Transverse colon (tissue), 4 donors: ENCODE data around the gene ERC2.

Experiments
- EP300 ChIP-seq: sonication (generic); formaldehyde crosslinking; IDR thresholded peaks from one replicate; pipeline ENCODE4 v1.6.1; 2017; ENCODE audit warnings: antibody characterized with exemption, low read depth
- POLR2A ChIP-seq: fragments of 450-650 bp; IDR thresholded peaks from one replicate; pipeline ENCODE4 v1.6.1; 2016; ENCODE audit warnings: antibody characterized with exemption, mild to moderate bottlenecking, moderate library complexity
- POLR2AphosphoS5 ChIP-seq, 3 donors: sonication (generic); formaldehyde crosslinking; IDR thresholded peaks; one replicate each; pipeline ENCODE4 v1.6.1; 2016; ENCODE audit warnings: antibody characterized with exemption in 3 of 3
- TF ChIP-seq, protein P1 (sequence below), 5 experiments: fragments of 200-600 bp in 3 of 5; fragments of 450-650 bp in 2 of 5; sonication (generic) in 3 of 5; IDR thresholded peaks; 1 replicate in 2 of 5; 2 replicates in 3 of 5; pipeline ENCODE4 v1.5.1; 2016 to 2017; ENCODE audit warnings: antibody characterized with exemption in 5 of 5, inconsistent platforms in 3 of 5, mild to moderate bottlenecking in 2 of 5, moderate library complexity in 1 of 5

DNA sequence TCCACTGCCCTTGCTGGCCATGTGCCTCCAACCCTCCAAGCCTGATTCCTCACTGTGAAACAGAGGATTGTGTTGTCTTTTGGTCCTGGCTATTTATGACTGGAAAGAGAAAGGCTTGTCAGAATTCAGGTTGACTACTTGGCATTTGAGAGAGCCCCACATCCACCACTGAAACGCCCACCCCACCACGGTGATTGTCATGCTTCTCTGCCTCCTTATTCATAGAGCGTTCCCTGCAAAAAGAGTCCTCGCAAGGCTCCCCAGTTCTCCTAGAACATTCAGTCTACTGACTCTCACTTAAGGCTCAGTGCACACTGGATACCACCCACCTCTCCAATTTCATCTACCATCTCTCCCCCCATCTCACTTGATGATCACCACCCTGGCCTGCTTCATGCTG, 818.3 kb downstream of the ERC2 start:
- TF ChIP-seq POLR2A: no peak
- TF ChIP-seq, protein P1, sequence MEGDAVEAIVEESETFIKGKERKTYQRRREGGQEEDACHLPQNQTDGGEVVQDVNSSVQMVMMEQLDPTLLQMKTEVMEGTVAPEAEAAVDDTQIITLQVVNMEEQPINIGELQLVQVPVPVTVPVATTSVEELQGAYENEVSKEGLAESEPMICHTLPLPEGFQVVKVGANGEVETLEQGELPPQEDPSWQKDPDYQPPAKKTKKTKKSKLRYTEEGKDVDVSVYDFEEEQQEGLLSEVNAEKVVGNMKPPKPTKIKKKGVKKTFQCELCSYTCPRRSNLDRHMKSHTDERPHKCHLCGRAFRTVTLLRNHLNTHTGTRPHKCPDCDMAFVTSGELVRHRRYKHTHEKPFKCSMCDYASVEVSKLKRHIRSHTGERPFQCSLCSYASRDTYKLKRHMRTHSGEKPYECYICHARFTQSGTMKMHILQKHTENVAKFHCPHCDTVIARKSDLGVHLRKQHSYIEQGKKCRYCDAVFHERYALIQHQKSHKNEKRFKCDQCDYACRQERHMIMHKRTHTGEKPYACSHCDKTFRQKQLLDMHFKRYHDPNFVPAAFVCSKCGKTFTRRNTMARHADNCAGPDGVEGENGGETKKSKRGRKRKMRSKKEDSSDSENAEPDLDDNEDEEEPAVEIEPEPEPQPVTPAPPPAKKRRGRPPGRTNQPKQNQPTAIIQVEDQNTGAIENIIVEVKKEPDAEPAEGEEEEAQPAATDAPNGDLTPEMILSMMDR (IDR thresholded peaks at IDR 0.05): no peak
- no peak for TF ChIP-seq POLR2AphosphoS5 (IDR thresholded peaks at IDR 0.05)
- no peak for TF ChIP-seq EP300
